Hair follicular keratinocyte (primary cell): ENCODE results near the gene CD8B2. TPM values are rescaled to one million over a fixed set of nuclear protein-coding genes. Genes with fewer than 3 reads are reported as not detected.

Source experiments
- total RNA-seq: library from RNA; depleted of rRNA; stranded (reverse); fragments of >200 nt; gene quantifications from 2 replicates; pipeline ENCODE4 v1.2.3, GENCODE V29; 2015

The CD8B2 gene
- total RNA-seq = not detected in 2 replicates

GRCh38 chr2:106486551-106487385 is at the start of gene CD8B2:
TSS of gene CD8B2 (plus strand) at chr2:106487364. CDS start at chr2:106487427, 63 bp downstream.

DNA sequence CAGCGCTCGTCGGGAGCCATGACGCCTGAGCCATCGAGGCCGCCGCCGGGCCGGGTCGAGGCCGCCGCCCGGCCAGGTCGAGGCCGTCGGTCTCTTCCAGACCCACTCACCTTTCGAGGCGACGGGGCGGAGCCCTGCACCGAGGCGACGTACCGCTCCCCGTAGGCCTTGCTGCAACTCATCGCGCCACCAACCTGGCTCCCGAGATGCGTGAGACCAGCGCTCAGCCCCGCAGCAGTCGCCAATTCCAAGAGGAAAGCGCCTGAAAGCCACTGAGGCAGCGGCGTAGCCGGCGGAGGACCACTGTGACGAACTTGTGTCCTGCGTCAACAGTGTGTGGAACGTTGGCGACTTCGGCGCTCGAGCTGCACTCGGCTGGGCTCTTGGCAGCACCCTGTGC is 19.1 kb upstream of the CD8B2 start, which contains the start of gene RGPD3:
Gene RGPD3, minus strand, starts transcription at position 307 of the 400 bp plus-strand sequence. Its CDS starts 125 bp downstream, at position 182.

Other genes starting within 250 kb of the CD8B2 start
- 0.08 and 0.16 TPM in 2 replicates for gene RGPD3, start 19.0 kb upstream of the CD8B2 start, total RNA-seq